NCI-H1417 treated with DMSO at 0.1 percent for 48 hours (cell line): ENCODE measurements around the gene PRIM2.
"Not testable (repeated sequence)": the region's sequence is repeated elsewhere in the genome, so short reads cannot be mapped to it uniquely, and the experiment has no call there.

Experiments used
- DNase-seq: peaks from one replicate; lab custom pipeline; 2025; lab: John Stamatoyannopoulos, UW

PRIM2 gene, protein sequence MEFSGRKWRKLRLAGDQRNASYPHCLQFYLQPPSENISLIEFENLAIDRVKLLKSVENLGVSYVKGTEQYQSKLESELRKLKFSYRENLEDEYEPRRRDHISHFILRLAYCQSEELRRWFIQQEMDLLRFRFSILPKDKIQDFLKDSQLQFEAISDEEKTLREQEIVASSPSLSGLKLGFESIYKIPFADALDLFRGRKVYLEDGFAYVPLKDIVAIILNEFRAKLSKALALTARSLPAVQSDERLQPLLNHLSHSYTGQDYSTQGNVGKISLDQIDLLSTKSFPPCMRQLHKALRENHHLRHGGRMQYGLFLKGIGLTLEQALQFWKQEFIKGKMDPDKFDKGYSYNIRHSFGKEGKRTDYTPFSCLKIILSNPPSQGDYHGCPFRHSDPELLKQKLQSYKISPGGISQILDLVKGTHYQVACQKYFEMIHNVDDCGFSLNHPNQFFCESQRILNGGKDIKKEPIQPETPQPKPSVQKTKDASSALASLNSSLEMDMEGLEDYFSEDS

GRCh38 chr6:57317060-57317943, at the start of gene PRIM2:
PRIM2 (plus strand) TSS chr6:57317630; CDS start chr6:57318446, 816 bp downstream.
- DNase-seq: peak; percentile 32

- DNase-seq: no peak
Measured at GRCh38 chr6:57268294-57268640, 49.2 kb upstream of the PRIM2 start.

- DNase-seq: not testable (repeated sequence)
Measured at GRCh38 chr6:57274113-57274824, 43.2 kb upstream of the PRIM2 start.

DNA sequence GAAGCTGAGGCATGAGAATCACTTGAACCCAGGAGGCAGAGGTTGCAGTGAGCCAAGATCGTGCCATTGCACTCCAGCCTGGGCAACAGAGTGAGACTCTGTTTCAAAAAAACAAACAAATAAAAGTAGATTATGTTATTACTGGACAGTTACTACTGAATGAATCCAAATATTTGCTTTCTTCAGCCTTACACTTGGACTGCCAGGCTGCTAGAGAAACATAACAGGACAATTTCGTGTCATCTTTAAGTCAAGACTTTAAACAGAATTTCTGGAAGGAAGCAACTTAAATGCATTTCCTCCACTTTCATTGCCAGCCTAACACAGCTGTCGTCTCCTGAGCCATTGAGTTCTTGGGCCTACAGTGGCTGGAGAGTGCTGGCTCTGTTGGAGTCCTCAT, 42.0 kb upstream of the PRIM2 start:
- DNase-seq: no peak

- DNase-seq: no peak
Measured at GRCh38 chr6:57276946-57277345, 40.5 kb upstream of the PRIM2 start.

GRCh38 chr6:57278570-57278969, 38.9 kb upstream of the PRIM2 start:
- DNase-seq: no peak

DNA sequence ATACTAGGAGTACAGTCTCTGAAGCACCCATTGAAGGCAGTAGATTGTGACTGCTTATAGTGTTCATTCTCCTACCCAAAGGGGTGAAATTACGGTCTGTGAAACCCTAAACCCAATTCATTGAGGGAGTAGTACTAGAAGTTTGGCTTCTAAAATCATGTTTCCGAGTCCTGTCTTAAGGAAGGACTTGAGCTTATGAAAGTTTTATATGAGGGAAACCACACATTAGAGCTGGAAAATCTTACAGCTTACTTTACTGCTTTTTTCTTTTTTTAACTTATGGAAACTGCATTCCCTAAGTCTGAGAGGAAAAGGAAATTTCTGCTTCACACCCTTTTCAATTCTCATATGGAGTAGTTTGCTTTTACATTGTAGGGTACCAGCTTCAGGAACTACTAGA, 38.4 kb upstream of the PRIM2 start:
- DNase-seq: no peak

- DNase-seq: no peak
Measured at GRCh38 chr6:57283106-57283505, 34.3 kb upstream of the PRIM2 start.

DNA sequence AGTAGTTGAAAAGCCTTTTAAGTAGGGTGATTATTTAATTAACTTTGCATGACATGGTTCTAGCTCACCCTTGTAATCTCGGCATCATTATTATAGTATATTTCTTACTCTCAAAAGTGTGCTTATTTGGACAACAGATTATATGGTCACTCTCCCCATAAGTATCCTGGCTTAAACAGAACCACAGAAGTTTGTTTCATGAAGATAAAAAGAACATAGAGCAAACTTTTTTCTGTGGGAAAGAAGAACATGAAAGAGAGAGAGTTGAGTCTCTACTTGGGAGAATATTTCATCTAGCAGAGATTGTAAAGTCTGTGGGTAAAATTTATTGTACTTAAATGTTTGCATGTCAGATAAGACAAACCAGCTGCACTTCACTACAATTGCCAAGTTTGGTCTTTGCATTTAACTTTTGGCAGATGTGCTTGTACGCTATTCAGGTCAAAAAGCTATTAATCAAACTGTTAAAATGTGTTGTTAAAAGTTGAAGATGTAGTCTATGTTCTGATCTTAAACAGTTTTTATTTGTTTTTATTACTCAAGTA, 33.4 kb upstream of the PRIM2 start:
- no peak for DNase-seq

DNA sequence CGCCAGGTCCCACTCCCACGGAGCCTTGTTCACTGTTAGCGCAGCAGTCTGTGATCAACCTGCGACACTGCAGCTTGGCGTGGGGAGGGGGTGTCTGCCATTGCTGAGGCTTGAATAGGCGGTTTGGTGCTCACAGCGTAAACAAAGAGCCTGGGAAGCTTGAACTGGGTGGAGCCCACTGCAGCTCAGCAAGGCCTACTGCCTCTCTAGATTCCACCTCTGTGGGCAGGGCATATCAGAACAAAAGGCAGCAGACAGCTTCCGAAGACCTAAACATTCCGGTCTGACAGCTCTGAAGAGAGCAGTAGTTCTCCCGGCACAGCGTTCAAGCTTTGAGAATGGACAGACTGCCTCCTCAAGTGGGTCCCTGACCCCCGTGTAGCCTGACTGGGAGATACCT, 29.3 kb upstream of the PRIM2 start:
- DNase-seq: not testable (repeated sequence)

GRCh38 chr6:57293472-57293871, 24.0 kb upstream of the PRIM2 start:
- DNase-seq: not testable (repeated sequence)

DNA sequence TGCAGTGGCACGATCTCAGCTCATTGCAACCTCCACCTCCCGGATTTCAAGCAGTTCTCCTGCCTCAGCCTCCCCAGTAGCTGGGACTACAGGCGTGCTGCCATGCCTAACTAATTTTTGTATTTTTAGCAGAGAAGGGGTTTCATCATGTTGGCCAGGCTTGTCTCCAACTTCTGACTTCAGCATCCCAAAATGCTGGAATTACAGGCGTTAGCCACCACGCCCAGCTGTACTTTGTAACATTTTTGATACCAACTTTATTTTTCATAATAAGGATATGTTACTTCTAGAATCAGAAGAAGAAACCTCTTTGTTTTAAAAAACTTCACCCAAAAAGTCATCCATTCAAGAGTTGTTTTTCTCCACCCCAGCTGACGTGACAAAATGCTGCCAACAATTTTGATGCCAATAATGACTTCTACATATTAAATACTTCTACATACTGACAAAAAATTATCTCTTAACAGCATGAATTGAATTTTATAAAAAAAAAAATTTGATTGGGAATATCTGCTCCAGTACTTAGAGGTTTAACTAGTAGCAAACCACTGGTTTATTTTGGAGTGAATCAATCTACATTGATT, 22.5 kb upstream of the PRIM2 start:
- no peak for DNase-seq

- no peak for DNase-seq
Measured at GRCh38 chr6:57297505-57297904, 19.9 kb upstream of the PRIM2 start.

DNA sequence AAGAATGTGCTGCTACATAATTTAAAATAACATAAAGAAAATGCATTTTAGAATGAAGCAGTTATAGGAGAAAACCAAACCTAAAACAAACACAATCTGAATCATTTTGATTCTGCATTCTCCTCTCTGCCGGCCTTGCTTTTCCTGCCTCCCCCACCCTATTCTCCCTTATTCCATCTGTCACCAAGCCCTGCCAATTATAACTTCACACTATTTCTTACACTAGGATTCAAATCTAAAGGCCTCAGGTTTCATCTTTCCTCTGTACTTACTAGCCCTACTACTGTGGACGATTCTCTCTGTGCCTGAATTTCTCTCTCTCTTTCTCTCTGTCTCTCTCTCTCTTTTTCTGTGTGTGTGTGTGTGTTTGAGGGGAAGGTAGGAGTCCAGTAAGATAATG, 18.7 kb upstream of the PRIM2 start:
- DNase-seq: no peak

DNA sequence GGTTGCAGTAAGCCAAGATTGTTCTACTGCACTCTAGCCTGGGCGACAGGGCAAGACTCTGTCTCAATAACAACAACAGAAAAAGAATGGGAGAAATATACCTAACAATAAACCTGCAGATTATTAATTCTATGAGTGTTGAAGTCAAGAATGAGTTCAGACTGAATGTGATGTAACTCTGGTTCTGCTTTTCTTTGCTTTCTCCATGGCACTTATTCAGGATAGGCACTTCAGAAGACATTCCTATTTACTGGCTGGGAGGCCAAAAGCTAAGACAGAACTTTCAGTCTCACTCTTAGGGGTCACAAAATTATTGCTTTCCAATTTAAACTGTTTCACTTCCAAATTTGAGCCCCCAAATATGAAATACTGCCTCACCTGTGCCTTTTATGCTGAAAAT, 15.7 kb upstream of the PRIM2 start:
- DNase-seq: no peak

GRCh38 chr6:57302477-57302876, 15.0 kb upstream of the PRIM2 start:
- no peak for DNase-seq

GRCh38 chr6:57303931-57304681, 13.3 kb upstream of the PRIM2 start:
- DNase-seq: no peak

- DNase-seq: no peak
Measured at GRCh38 chr6:57305107-57305506, 12.3 kb upstream of the PRIM2 start.

GRCh38 chr6:57305761-57306160, 11.7 kb upstream of the PRIM2 start:
- DNase-seq: no peak

DNA sequence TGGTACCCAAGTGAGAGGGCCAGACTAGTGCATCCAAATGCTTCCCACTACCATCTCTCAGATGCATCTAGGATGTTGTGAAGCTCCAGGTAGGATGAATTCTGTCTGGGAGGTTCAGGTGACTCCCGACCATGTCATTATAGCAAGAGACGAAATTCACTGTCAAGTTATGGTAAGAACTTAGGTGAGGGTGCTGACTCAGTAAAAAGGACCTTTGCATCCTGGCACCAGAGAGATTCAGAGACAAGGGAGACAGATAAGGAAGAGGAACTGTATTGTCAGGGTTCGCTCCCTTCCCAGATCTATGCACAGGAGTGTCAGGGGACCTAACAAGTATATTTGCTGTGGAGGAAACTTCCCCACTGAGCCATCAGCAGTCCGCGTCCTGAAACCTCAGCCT, 11.2 kb upstream of the PRIM2 start:
- no peak for DNase-seq

GRCh38 chr6:57307850-57308249, 9.6 kb upstream of the PRIM2 start:
- no peak for DNase-seq
